Neural cell (in vitro differentiated cells): Measurements from ENCODE around the gene GLT1D1. TPM values are rescaled to one million over a fixed set of nuclear protein-coding genes. Genes with fewer than 3 reads are reported as not detected.

Experiments used
- H2AFZ ChIP-seq: fragments of 200-600, 300-800 bp; sonication (generic), shearing (Covaris generic); 2 replicates; pipeline ENCODE4 v1.6.0; 2014; ENCODE audit warnings: low read depth, mild to moderate bottlenecking, antibody characterized with exemption, low read length, moderate library complexity
- H3F3A ChIP-seq: fragments of 200-600 bp; shearing (Covaris generic); 2 replicates; pipeline ENCODE4 v1.6.1; 2016; ENCODE audit warnings: mild to moderate bottlenecking, moderate library complexity, mixed read lengths, antibody characterized with exemption, low read length; ENCODE audit not compliant: insufficient read depth, poor library complexity, severe bottlenecking
- H3K27ac ChIP-seq: fragments of 200-600, 300-800 bp; sonication (generic), shearing (Covaris generic); 2 replicates; pipeline ENCODE4 v1.5.1; 2014; ENCODE audit warnings: mild to moderate bottlenecking, low read length, moderate library complexity
- H3K27me3 ChIP-seq: fragments of 300-800, 200-600 bp; sonication (generic), shearing (Covaris generic); 2 replicates; pipeline ENCODE4 v1.6.0; 2014; ENCODE audit warnings: mild to moderate bottlenecking, low read depth, low read length, moderate library complexity; ENCODE audit not compliant: insufficient read depth
- H3K36me3 ChIP-seq: fragments of 300-800, 200-600 bp; sonication (generic), shearing (Covaris generic); 2 replicates; pipeline ENCODE4 v1.5.1; 2014; ENCODE audit warnings: mild to moderate bottlenecking, antibody characterized with exemption, low read length, moderate library complexity; ENCODE audit not compliant: insufficient read depth
- H3K4me2 ChIP-seq: fragments of 300-800, 200-600 bp; sonication (generic), shearing (Covaris generic); 2 replicates; pipeline ENCODE4 v1.6.0; 2014; ENCODE audit warnings: mild to moderate bottlenecking, low read length
- H3K4me3 ChIP-seq: fragments of 300-800, 200-600 bp; sonication (generic), shearing (Covaris generic); 2 replicates; pipeline ENCODE4 v1.5.1; 2014; ENCODE audit warnings: mild to moderate bottlenecking, low read length, moderate library complexity
- H3K79me2 ChIP-seq: fragments of 200-600 bp; shearing (Covaris generic); replicated peaks from 2 replicates; pipeline ENCODE4 v1.6.0; 2014; ENCODE audit warnings: mild to moderate bottlenecking, low read length, moderate library complexity; ENCODE audit not compliant: insufficient read depth
- H3K9ac ChIP-seq: fragments of 300-800, 200-600 bp; sonication (generic), shearing (Covaris generic); 2 replicates; pipeline ENCODE4 v1.6.1; 2016; ENCODE audit warnings: mild to moderate bottlenecking, low read length, mixed read lengths
- H3K9me2 ChIP-seq: fragments of 200-600 bp; shearing (Covaris generic); 2 replicates; pipeline ENCODE4 v1.6.1; 2016; ENCODE audit warnings: mild to moderate bottlenecking, low read length, mixed read lengths; ENCODE audit not compliant: insufficient read depth
- H3K9me3 ChIP-seq: fragments of 200-600, 300-800 bp; sonication (generic), shearing (Covaris generic); 2 replicates; pipeline ENCODE4 v1.6.1; 2016; ENCODE audit warnings: mild to moderate bottlenecking, mixed run types, low read length, moderate library complexity, mixed read lengths
- H4K20me1 ChIP-seq: fragments of 200-600 bp; shearing (Covaris generic); 2 replicates; pipeline ENCODE4 v1.6.1; 2016; ENCODE audit warnings: mild to moderate bottlenecking, mixed run types; ENCODE audit not compliant: insufficient read depth
- EP300 ChIP-seq: fragments of 450-650 bp; conservative IDR thresholded peaks from 2 replicates; pipeline ENCODE4 v1.6.1; 2014; ENCODE audit warnings: antibody characterized with exemption, mild to moderate bottlenecking, moderate library complexity; ENCODE audit not compliant: poor library complexity, severe bottlenecking
- EZH2 ChIP-seq: fragments of 200-600, 300-800 bp; shearing (Covaris generic), sonication (generic); IDR thresholded peaks from 2 replicates; pipeline ENCODE4 v1.6.1; 2014; ENCODE audit warnings: antibody characterized with exemption, low read length, borderline replicate concordance, mild to moderate bottlenecking; ENCODE audit not compliant: insufficient read depth, poor library complexity, severe bottlenecking
- MXI1 ChIP-seq: fragments of 450-650 bp; conservative IDR thresholded peaks from 2 replicates; pipeline ENCODE4 v1.6.1; 2014; ENCODE audit warnings: antibody characterized with exemption, mild to moderate bottlenecking; ENCODE audit not compliant: poor library complexity, severe bottlenecking
- POLR2AphosphoS5 ChIP-seq: IDR thresholded peaks from 2 replicates; pipeline ENCODE4 v1.6.1; 2012
- RAD21 ChIP-seq: fragments of 450-650 bp; conservative IDR thresholded peaks from 2 replicates; pipeline ENCODE4 v1.6.1; 2014; ENCODE audit warnings: antibody characterized with exemption, mild to moderate bottlenecking, moderate library complexity
- SMC3 ChIP-seq: fragments of 450-650 bp; conservative IDR thresholded peaks from 2 replicates; pipeline ENCODE4 v1.6.1; 2014; ENCODE audit warnings: antibody characterized with exemption, mild to moderate bottlenecking, moderate library complexity; ENCODE audit not compliant: poor library complexity
- TAF1 ChIP-seq: IDR thresholded peaks from 2 replicates; pipeline ENCODE4 v1.6.1; 2012; ENCODE audit warnings: low read depth
- polyA plus RNA-seq: library from polyadenylated mRNA; depleted of rRNA; stranded (reverse); fragments of >200 nt; gene quantifications from 2 replicates; pipeline ENCODE4 v1.2.3, GENCODE V29; 2014
- TF ChIP-seq, protein P1 (sequence below): IDR thresholded peaks from 2 replicates; pipeline ENCODE4 v1.6.1; 2012; ENCODE audit warnings: borderline replicate concordance
- TF ChIP-seq, protein P2 (sequence below): fragments of 450-650 bp; IDR thresholded peaks from 2 replicates; pipeline ENCODE4 v1.5.1; 2014; ENCODE audit warnings: antibody characterized with exemption, mild to moderate bottlenecking, moderate library complexity; ENCODE audit not compliant: poor library complexity, severe bottlenecking

GLT1D1 gene
- polyA plus RNA-seq, 1 donor from 2014 or later, result 3.9 TPM

DNA sequence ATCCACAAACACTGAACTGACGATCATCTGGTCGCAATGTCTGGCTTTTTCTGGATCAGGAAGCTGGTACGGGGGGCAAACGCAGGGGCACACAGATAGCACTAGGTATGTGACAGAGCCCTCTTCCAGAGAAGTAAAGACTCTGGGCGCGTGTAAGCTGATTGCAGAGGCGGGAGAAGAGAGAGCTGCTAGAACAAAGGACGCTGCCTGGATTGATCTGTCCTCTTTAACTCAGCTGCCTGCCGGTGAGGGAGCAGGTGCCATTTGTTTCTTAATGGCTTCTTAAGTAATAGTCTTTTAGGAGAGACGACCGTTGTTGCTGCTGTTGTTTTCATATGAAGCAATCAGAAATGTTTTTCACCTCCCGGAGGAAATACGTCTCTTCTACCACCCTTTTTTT is 77.3 kb downstream of the GLT1D1 start:
- no peak overlapping the region for H3K4me2 ChIP-seq
- no peak overlapping the region for H3K4me3 ChIP-seq
- H2AFZ ChIP-seq, result no peak overlapping the region
- H3K27ac ChIP-seq, result peak overlapping the region; percentile 61
- no peaks in the 10 kb centered on the region for H3K9me2 ChIP-seq
- no peaks in the 10 kb centered on the region for H3K9me3 ChIP-seq
- H3K9ac ChIP-seq, result peak overlapping the region; percentile 37
- H3K36me3 ChIP-seq, result no peaks in the 10 kb centered on the region
- no peak for TF ChIP-seq MXI1
- TF ChIP-seq EP300, result peak; percentile 33
- TF ChIP-seq, protein P1, sequence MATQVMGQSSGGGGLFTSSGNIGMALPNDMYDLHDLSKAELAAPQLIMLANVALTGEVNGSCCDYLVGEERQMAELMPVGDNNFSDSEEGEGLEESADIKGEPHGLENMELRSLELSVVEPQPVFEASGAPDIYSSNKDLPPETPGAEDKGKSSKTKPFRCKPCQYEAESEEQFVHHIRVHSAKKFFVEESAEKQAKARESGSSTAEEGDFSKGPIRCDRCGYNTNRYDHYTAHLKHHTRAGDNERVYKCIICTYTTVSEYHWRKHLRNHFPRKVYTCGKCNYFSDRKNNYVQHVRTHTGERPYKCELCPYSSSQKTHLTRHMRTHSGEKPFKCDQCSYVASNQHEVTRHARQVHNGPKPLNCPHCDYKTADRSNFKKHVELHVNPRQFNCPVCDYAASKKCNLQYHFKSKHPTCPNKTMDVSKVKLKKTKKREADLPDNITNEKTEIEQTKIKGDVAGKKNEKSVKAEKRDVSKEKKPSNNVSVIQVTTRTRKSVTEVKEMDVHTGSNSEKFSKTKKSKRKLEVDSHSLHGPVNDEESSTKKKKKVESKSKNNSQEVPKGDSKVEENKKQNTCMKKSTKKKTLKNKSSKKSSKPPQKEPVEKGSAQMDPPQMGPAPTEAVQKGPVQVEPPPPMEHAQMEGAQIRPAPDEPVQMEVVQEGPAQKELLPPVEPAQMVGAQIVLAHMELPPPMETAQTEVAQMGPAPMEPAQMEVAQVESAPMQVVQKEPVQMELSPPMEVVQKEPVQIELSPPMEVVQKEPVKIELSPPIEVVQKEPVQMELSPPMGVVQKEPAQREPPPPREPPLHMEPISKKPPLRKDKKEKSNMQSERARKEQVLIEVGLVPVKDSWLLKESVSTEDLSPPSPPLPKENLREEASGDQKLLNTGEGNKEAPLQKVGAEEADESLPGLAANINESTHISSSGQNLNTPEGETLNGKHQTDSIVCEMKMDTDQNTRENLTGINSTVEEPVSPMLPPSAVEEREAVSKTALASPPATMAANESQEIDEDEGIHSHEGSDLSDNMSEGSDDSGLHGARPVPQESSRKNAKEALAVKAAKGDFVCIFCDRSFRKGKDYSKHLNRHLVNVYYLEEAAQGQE, result no peak
- TF ChIP-seq TAF1, result no peak
- TF ChIP-seq RAD21, result no peak
- no peak for TF ChIP-seq SMC3
- TF ChIP-seq EZH2, result no peak
- no peaks in the 10 kb centered on the region for H3K79me2 ChIP-seq
- H3F3A ChIP-seq, result no peaks in the 10 kb centered on the region
- no peaks in the 10 kb centered on the region for H4K20me1 ChIP-seq
- no peaks in the 10 kb centered on the region for H3K27me3 ChIP-seq

DNA sequence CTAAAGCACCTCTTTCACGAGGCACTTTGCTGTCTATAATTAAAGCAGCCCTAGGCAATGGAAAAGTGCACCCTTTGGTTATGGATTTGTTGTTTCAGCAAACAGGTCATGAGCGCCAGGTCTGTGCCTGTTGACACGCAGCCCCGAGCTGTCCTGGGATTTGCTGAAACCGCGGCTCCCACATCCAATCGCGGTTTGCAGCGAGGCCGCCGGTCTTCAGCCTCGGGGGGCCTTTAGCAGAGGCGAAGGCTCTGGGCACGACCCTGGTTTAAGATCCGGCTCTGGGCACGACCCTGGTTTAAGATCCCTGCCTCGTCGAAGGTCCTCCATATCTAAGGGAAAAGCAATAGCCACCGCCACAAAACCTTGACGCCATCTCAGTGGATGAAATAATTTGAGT is 79.2 kb downstream of the GLT1D1 start:
- H3K79me2 ChIP-seq, result no peaks in the 10 kb centered on the region
- no peaks in the 10 kb centered on the region for H4K20me1 ChIP-seq
- H3K36me3 ChIP-seq, result no peaks in the 10 kb centered on the region
- H2AFZ ChIP-seq, result no peak overlapping the region
- H3K27me3 ChIP-seq, result no peaks in the 10 kb centered on the region
- no peak overlapping the region for H3K4me2 ChIP-seq
- H3K9ac ChIP-seq, result no peak overlapping the region
- no peak overlapping the region for H3K4me3 ChIP-seq
- TF ChIP-seq EZH2 (no peak), EP300 (no peak)
- TF ChIP-seq, protein P2, sequence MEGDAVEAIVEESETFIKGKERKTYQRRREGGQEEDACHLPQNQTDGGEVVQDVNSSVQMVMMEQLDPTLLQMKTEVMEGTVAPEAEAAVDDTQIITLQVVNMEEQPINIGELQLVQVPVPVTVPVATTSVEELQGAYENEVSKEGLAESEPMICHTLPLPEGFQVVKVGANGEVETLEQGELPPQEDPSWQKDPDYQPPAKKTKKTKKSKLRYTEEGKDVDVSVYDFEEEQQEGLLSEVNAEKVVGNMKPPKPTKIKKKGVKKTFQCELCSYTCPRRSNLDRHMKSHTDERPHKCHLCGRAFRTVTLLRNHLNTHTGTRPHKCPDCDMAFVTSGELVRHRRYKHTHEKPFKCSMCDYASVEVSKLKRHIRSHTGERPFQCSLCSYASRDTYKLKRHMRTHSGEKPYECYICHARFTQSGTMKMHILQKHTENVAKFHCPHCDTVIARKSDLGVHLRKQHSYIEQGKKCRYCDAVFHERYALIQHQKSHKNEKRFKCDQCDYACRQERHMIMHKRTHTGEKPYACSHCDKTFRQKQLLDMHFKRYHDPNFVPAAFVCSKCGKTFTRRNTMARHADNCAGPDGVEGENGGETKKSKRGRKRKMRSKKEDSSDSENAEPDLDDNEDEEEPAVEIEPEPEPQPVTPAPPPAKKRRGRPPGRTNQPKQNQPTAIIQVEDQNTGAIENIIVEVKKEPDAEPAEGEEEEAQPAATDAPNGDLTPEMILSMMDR, result no peak
- no peaks in the 10 kb centered on the region for H3K9me3 ChIP-seq
- H3K27ac ChIP-seq, result no peak overlapping the region
- no peaks in the 10 kb centered on the region for H3F3A ChIP-seq
- H3K9me2 ChIP-seq, result no peaks in the 10 kb centered on the region

DNA sequence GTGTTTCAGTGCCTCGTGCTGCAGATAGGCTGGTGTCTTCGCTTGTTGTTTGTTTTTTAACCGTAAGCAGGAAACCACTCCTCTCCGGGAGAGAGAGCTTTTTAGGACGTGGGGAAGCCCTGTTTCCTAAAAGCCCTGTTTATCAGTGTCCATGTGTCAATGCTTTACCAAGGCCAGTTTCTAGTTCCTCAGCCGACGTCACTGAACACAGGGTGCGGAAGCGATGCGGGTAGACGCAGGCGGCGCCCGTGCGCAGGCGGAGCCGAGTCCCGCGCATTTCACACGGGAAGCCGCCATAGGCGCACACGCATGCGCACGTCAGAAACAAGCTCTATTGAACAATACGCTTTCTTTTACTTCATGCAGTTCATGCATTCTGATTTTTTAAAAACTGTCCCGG is 79.8 kb downstream of the GLT1D1 start:
- no peak for TF ChIP-seq TAF1
- TF ChIP-seq, protein P2, result no peak
- TF ChIP-seq EP300, result no peak
- TF ChIP-seq EZH2, result no peak
- TF ChIP-seq MXI1, result no peak
- TF ChIP-seq SMC3, result no peak
- TF ChIP-seq, protein P1, result no peak
- TF ChIP-seq POLR2AphosphoS5, result no peak
- no peak for TF ChIP-seq RAD21

More for the DNA sequence above, 79.8 kb downstream of the GLT1D1 start:
- Histone ChIP-seq H3K27ac (no peak overlapping the region), H3K9me2 (no peaks in the 10 kb centered on the region), H4K20me1 (no peaks in the 10 kb centered on the region), H2AFZ (no peak overlapping the region), H3K9me3 (no peaks in the 10 kb centered on the region), H3K4me2 (no peak overlapping the region), H3K79me2 (no peaks in the 10 kb centered on the region), H3F3A (no peaks in the 10 kb centered on the region), H3K9ac (no peak overlapping the region), H3K27me3 (no peaks in the 10 kb centered on the region), H3K36me3 (no peaks in the 10 kb centered on the region), H3K4me3 (no peak overlapping the region)
